GM13976 (cell line): ENCODE measurements around the gene DLGAP5.

Experiments
- DNase-seq: peaks from one replicate; pipeline ENCODE4 v3.0.0; 2012; ENCODE audit warnings: low spot score
- CTCF ChIP-seq: IDR thresholded peaks from 2 replicates; pipeline ENCODE4 v1.5.1; 2012; ENCODE audit warnings: borderline replicate concordance, mild to moderate bottlenecking; ENCODE audit not compliant: insufficient read depth; ENCODE audit errors: extremely low read depth, missing control alignments, control extremely low read depth
- in situ Hi-C: fragments of 300-500 bp; cut with MboI; formaldehyde crosslinking; loops from one replicate; pipeline ENCODE4 v1.12.0; 2022; ENCODE audit warnings: low sequenced_read_pairs, mixed read lengths, inconsistent platforms; ENCODE audit not compliant: unreplicated experiment

Gene DLGAP5

DNA sequence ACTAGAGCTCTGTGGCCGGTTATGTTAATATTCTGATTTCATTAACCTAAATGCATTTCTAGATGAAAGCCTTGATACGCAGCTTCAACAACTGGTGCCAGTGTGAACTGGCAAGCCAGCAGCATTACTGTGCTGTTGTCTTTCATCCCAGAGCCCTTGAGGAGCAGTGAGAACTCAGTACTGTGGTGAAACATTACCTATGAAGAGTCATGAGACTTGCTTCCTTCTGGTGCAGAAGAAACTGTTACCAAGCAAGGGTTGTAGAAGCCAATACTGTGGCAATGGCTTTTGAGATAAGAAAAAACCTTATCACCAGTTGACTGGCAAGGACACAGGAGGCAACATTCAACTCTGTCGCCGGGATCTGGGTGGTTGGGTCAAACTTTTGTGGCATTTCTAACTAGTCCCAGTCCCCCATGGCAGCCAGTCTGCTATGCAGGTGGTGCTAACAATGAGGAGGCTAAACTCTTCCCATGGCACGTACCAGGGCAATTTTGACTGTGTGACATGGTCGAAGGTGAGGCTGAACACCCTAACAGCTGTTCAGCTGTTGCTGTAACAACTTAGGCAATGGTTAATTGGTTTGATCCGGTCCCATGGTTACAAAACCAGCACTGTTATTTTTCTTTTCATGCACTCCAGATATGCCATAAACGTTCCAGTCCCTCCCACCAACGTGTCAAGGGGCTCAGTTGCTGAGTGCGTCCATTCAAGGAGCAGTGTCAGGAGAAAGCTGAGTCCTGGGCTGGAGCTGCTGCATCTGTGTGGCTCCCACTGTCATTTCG, 74.9 kb downstream of the DLGAP5 start:
- TF ChIP-seq CTCF = no peak
- in situ Hi-C loops = no loop called here
- DNase-seq = no peak

DNA sequence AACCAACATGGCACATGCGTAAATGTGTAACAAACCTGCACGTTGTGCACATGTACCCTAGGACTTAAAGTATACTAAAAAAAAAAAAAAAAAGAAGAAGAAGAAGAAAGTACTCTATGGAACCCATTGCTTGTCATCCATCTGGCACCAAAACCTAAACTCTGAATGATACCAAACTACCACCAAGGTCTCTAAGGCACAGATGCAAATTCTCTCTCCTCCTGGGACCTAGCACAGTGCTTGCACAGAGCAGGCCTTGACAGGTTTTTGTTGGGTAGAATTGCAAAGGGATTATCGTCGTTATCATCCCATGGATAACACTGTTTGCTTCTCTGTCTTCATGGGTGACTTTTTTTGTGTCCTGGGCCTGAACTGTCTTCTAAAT, 75.5 kb downstream of the DLGAP5 start:
- no peak for TF ChIP-seq CTCF
- DNase-seq = no peak
- in situ Hi-C loops = no loop called here

- in situ Hi-C loops = no loop called here
- TF ChIP-seq CTCF = no peak
- DNase-seq = no peak
These were observed 75.9 kb downstream of the DLGAP5 start for GRCh38 chr14:55115460-55115859.

DNA sequence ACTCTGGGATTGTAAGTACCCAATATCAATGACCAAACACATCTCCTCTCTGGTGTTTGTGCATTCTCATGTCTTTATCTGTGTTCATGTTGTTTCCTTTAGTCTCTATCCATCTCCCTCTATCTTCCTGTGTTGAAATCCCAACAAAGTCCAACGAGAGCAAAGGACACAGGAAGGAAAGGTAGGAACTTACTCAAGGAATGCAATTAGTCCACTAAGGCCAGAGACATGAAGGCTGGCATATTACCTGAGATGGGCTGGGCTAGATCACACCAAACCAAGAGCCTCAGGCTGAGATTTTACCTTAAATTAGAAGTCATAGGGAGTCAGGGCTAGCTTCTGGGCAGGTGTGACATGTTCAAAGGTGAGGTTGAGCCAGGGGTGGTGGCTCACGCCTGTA, 76.7 kb downstream of the DLGAP5 start:
- no peak for TF ChIP-seq CTCF
- in situ Hi-C loops = no loop called here
- DNase-seq = no peak

DNA sequence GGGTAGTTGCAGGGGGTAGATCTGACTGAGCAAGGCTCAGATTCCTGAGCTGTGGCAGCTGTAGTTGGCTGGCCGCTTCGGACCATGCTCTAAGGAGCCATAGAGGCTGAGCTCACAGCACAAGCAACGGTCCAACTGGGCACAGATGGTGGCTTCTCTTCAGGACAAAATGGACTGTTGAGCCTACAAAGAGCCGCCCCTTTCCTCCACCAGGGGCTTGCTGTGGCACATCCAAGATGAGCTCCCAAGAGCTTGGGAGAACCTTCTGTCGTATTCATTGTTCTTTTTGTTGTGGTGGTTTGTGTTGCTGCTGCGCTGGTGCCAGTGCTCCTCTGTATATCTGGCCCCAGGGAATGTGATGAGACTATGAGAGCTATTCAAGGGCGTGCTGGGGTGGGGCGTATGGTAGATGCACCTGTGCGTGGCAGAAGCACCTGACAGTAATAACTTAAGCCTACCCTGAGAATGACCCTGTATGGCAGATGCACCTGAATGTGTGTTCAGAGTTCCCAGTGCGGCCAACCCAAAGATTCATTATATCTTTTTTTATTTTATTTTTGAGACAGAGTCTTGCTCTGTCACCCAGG, 80.2 kb downstream of the DLGAP5 start:
- in situ Hi-C loops = no loop called here
- no peak for TF ChIP-seq CTCF
- DNase-seq = no peak

GRCh38 chr14:55109836-55110235, 81.5 kb downstream of the DLGAP5 start:
- in situ Hi-C loops = no loop called here
- no peak for DNase-seq
- TF ChIP-seq CTCF = no peak
